ENCODE results near the gene BSG.

Gene BSG

DNA sequence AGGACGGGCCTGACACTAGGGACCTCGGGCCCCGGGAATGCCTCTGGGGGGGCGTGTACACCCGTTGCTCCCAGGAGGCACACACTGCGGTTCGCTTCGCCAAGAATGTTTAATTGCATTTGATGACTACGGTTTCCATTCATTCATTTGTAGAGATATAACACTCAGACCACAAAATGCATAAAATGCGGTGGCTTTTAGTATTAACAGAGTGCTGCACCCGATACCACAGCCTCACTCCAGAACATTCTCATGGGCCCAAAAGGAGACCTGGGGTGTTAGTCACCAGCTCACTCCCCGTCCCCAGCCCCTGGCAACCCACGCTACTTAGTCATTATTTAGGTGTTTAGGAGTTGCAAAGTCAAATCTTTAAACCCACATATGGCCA is 39.1 kb downstream of the BSG start:
- Histone ChIP-seq H4K8ac (ENCODE audit: low read depth, low read length) (no peak overlapping the region), H3K9ac (ENCODE audit: low read length) (no peak overlapping the region), H3K4me1 (ENCODE audit: control insufficient read depth in 1 of 2, insufficient read depth in 2 of 2, low read length in 2 of 2) (no peaks in the 10 kb centered on the region), H3K9me3 (ENCODE audit: insufficient read depth, low read depth, low read length) (peaks cover 2% of the 10 kb centered on the region), H2BK5ac (ENCODE audit: low read depth, low read length, poor library complexity) (no peak overlapping the region), H3K14ac (ENCODE audit: low read length) (no peak overlapping the region), H4K91ac (ENCODE audit: low read depth, low read length) (no peak overlapping the region), H3K27me3 (ENCODE audit: insufficient read depth, low read length) (no peaks in the 10 kb centered on the region), H3K36me3 (ENCODE audit: control insufficient read depth in 1 of 2, insufficient read depth in 2 of 2, low read length in 2 of 2) (peaks cover 7 to 21% of the 10 kb centered on the region in 2 experiments), H3K4me3 (ENCODE audit: low read depth, low read length) (no peak overlapping the region), H3K18ac (ENCODE audit: low read length) (no peak overlapping the region), H3K27ac (ENCODE audit: low read depth, low read length) (no peak overlapping the region), H3K4ac (ENCODE audit: low read depth, low read length) (no peak overlapping the region), H3K4me2 (ENCODE audit: low read length) (no peak overlapping the region), H2BK12ac (ENCODE audit: low read length) (no peak overlapping the region), H3K79me1 (ENCODE audit: low read length) (no peaks in the 10 kb centered on the region), H3K79me2 (ENCODE audit: control insufficient read depth, insufficient read depth, low read length, poor library complexity) (no peaks in the 10 kb centered on the region), H2BK120ac (ENCODE audit: insufficient read depth, low read length, poor library complexity) (no peak overlapping the region), H4K12ac (ENCODE audit: low read depth, low read length) (no peak overlapping the region), H2AFZ (ENCODE audit: insufficient read depth, low read length, poor library complexity) (no peak overlapping the region), H3K23ac (ENCODE audit: low read length) (no peak overlapping the region), H2AK5ac (ENCODE audit: low read length) (no peak overlapping the region)
- WGBS (ENCODE audit: extremely low coverage, insufficient coverage, insufficient read length), result no CpG with 5 or more reads among the region's 13 CpGs
- no peak for DNase-seq

- Histone ChIP-seq H3K14ac (ENCODE audit: low read length) (no peak overlapping the region), H3K79me2 (ENCODE audit: control insufficient read depth, insufficient read depth, low read length, poor library complexity) (no peaks in the 10 kb centered on the region), H3K36me3 (ENCODE audit: control insufficient read depth in 1 of 2, insufficient read depth in 2 of 2, low read length in 2 of 2) (peaks cover 19 to 30% of the 10 kb centered on the region in 2 experiments), H3K4ac (ENCODE audit: low read depth, low read length) (no peak overlapping the region), H3K4me3 (ENCODE audit: low read depth, low read length) (no peak overlapping the region), H2BK5ac (ENCODE audit: low read depth, low read length, poor library complexity) (no peak overlapping the region), H3K4me2 (ENCODE audit: low read length) (no peak overlapping the region), H2BK120ac (ENCODE audit: insufficient read depth, low read length, poor library complexity) (no peak overlapping the region), H3K27me3 (ENCODE audit: insufficient read depth, low read length) (no peaks in the 10 kb centered on the region), H3K79me1 (ENCODE audit: low read length) (no peaks in the 10 kb centered on the region), H3K18ac (ENCODE audit: low read length) (no peak overlapping the region), H2AK5ac (ENCODE audit: low read length) (no peak overlapping the region), H4K8ac (ENCODE audit: low read depth, low read length) (no peak overlapping the region), H3K23ac (ENCODE audit: low read length) (no peak overlapping the region), H3K27ac (ENCODE audit: low read depth, low read length) (no peak overlapping the region), H3K9ac (ENCODE audit: low read length) (no peak overlapping the region), H2AFZ (ENCODE audit: insufficient read depth, low read length, poor library complexity) (no peak overlapping the region), H4K12ac (ENCODE audit: low read depth, low read length) (no peak overlapping the region), H2BK12ac (ENCODE audit: low read length) (no peak overlapping the region), H3K9me3 (ENCODE audit: insufficient read depth, low read depth, low read length) (peaks cover 2% of the 10 kb centered on the region), H4K91ac (ENCODE audit: low read depth, low read length) (no peak overlapping the region), H3K4me1 (ENCODE audit: control insufficient read depth in 1 of 2, insufficient read depth in 2 of 2, low read length in 2 of 2) (no peaks in the 10 kb centered on the region)
- WGBS (ENCODE audit: extremely low coverage, insufficient coverage, insufficient read length), result no CpG with 5 or more reads among the region's 33 CpGs
- no peak for DNase-seq
Measured at GRCh38 chr19:612941-613340, 40.5 kb downstream of the BSG start.

- H3K4me1 ChIP-seq (ENCODE audit: control insufficient read depth in 1 of 2, insufficient read depth in 2 of 2, low read length in 2 of 2), result no peaks in the 10 kb centered on the region
- no peaks in the 10 kb centered on the region for H3K27me3 ChIP-seq (ENCODE audit: insufficient read depth, low read length)
- no peak overlapping the region for H3K18ac ChIP-seq (ENCODE audit: low read length)
- H2BK5ac ChIP-seq (ENCODE audit: low read depth, low read length, poor library complexity), result no peak overlapping the region
- H3K9me3 ChIP-seq (ENCODE audit: insufficient read depth, low read depth, low read length), result peaks cover 4% of the 10 kb centered on the region
- WGBS (ENCODE audit: extremely low coverage, insufficient coverage, insufficient read length), result no CpG with 5 or more reads among the region's 54 CpGs
- H3K4me3 ChIP-seq (ENCODE audit: low read depth, low read length), result no peak overlapping the region
- no peak overlapping the region for H3K9ac ChIP-seq (ENCODE audit: low read length)
- no peak overlapping the region for H2AK5ac ChIP-seq (ENCODE audit: low read length)
- H2BK12ac ChIP-seq (ENCODE audit: low read length), result no peak overlapping the region
- no peak overlapping the region for H4K8ac ChIP-seq (ENCODE audit: low read depth, low read length)
- H3K14ac ChIP-seq (ENCODE audit: low read length), result no peak overlapping the region
- no peak overlapping the region for H2BK120ac ChIP-seq (ENCODE audit: insufficient read depth, low read length, poor library complexity)
- H3K79me1 ChIP-seq (ENCODE audit: low read length), result no peaks in the 10 kb centered on the region
- no peak overlapping the region for H2AFZ ChIP-seq (ENCODE audit: insufficient read depth, low read length, poor library complexity)
- H4K12ac ChIP-seq (ENCODE audit: low read depth, low read length), result no peak overlapping the region
- H3K36me3 ChIP-seq (ENCODE audit: control insufficient read depth in 1 of 2, insufficient read depth in 2 of 2, low read length in 2 of 2), result peaks cover 29 to 40% of the 10 kb centered on the region in 2 experiments
- H3K4me2 ChIP-seq (ENCODE audit: low read length), result no peak overlapping the region
- no peak overlapping the region for H3K23ac ChIP-seq (ENCODE audit: low read length)
- H3K4ac ChIP-seq (ENCODE audit: low read depth, low read length), result no peak overlapping the region
- no peak for DNase-seq
- H3K27ac ChIP-seq (ENCODE audit: low read depth, low read length), result no peak overlapping the region
- no peaks in the 10 kb centered on the region for H3K79me2 ChIP-seq (ENCODE audit: control insufficient read depth, insufficient read depth, low read length, poor library complexity)
- H4K91ac ChIP-seq (ENCODE audit: low read depth, low read length), result no peak overlapping the region
Measured at GRCh38 chr19:613732-614567, 41.6 kb downstream of the BSG start.

DNA sequence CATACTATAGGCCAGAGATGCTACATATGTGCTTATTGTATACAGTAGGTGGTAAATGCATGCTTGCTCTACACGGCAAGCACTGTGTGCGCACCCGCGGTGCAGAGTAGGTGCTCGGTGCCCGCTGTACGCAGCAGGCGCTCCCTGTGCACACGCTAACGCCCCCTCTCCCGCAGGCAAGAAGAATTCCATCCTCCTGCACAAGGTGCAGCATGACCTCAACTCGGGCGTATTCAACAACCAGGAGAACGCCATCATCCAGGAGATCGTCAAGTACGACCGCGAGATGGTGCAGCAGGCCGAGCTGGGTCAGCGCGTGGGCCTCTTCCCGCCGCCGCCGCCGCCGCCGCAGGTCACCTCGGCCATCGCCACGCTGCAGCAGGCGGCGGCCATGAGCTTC is 43.2 kb downstream of the BSG start:
- Histone ChIP-seq H2AFZ (ENCODE audit: insufficient read depth, low read length, poor library complexity) (no peak overlapping the region), H2BK5ac (ENCODE audit: low read depth, low read length, poor library complexity) (no peak overlapping the region), H3K4me3 (ENCODE audit: low read depth, low read length) (no peak overlapping the region)

More for the DNA sequence above, 43.2 kb downstream of the BSG start:
- Histone ChIP-seq H3K79me1 (ENCODE audit: low read length) (no peaks in the 10 kb centered on the region), H3K4ac (ENCODE audit: low read depth, low read length) (no peak overlapping the region), H3K18ac (ENCODE audit: low read length) (no peak overlapping the region), H4K12ac (ENCODE audit: low read depth, low read length) (no peak overlapping the region), H3K36me3 (ENCODE audit: control insufficient read depth in 1 of 2, insufficient read depth in 2 of 2, low read length in 2 of 2) (peaks cover 45 to 56% of the 10 kb centered on the region in 2 experiments), H3K14ac (ENCODE audit: low read length) (no peak overlapping the region), H3K27me3 (ENCODE audit: insufficient read depth, low read length) (no peaks in the 10 kb centered on the region), H4K8ac (ENCODE audit: low read depth, low read length) (no peak overlapping the region), H3K9me3 (ENCODE audit: insufficient read depth, low read depth, low read length) (peaks cover 4% of the 10 kb centered on the region), H2AK5ac (ENCODE audit: low read length) (no peak overlapping the region), H2BK12ac (ENCODE audit: low read length) (no peak overlapping the region), H3K27ac (ENCODE audit: low read depth, low read length) (no peak overlapping the region), H3K4me1 (ENCODE audit: control insufficient read depth in 1 of 2, insufficient read depth in 2 of 2, low read length in 2 of 2) (no peaks in the 10 kb centered on the region), H3K79me2 (ENCODE audit: control insufficient read depth, insufficient read depth, low read length, poor library complexity) (no peaks in the 10 kb centered on the region), H3K9ac (ENCODE audit: low read length) (no peak overlapping the region), H3K4me2 (ENCODE audit: low read length) (no peak overlapping the region), H3K23ac (ENCODE audit: low read length) (no peak overlapping the region), H2BK120ac (ENCODE audit: insufficient read depth, low read length, poor library complexity) (no peak overlapping the region), H4K91ac (ENCODE audit: low read depth, low read length) (no peak overlapping the region)
- DNase-seq, result peak; percentile 54 to 58
- WGBS (ENCODE audit: extremely low coverage, insufficient coverage, insufficient read length), result no CpG with 5 or more reads among the region's 33 CpGs

Data from trophoblast cell (in vitro differentiated cells and primary cell).